ENCODE results near the gene OTUB1.
A peak's percentile ranks its signal among the peaks of the same experiment; 100 is the strongest.

Gene OTUB1

DNA sequence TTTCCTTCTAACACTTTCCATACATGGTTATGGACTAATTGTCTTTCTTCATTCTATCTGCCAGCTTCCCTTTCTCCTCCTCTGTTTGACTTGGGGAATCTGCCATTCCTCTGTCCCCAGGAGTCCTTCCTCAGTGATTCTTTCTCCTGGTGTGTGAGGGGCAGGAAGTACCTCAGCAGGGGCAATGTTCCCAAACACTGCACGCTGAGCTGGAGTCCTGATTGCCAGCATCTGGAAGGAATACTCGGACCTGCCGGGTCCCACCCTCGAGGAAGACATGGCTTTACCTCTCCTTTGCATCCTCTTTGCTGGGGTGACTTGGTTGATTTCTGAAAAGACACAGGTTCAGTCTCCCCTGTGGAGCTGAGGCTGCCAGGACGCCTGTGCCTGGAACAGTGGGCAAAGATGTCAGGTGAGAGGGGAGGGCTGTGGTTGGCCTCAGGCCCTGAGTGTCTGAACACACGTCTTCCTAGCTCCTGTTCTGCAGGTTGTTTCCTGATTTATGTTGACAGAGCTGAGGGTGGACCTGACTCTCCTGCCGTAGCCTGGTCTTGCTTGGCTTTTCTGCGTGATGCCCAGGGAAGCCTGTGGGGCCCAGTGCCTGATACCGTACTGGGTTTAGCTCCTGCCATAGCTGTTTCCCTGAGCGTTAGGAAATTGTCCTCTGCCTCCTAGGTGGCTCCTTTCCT, 7.5 kb upstream of the OTUB1 start:
- Histone ChIP-seq H3K36me3 (replicated peaks; ENCODE audit: insufficient read depth, low read length) (no peaks in the 10 kb centered on the region), H3F3A (ENCODE audit: insufficient read depth, low read length) (no peaks in the 10 kb centered on the region), H3K4me3 (ENCODE audit: low read length) (no peak overlapping the region), H3K27me3 (replicated peaks; ENCODE audit: insufficient read depth, low read length) (no peaks in the 10 kb centered on the region), H3K9me3 (replicated peaks; ENCODE audit: insufficient read depth, low read length) (no peaks in the 10 kb centered on the region), H3K9ac (ENCODE audit: low read length) (no peak overlapping the region), H2AFZ (ENCODE audit: low read length) (no peak overlapping the region), H3K79me2 (ENCODE audit: low read length) (peaks cover 48% of the 10 kb centered on the region), H3K4me2 (ENCODE audit: low read depth, low read length) (no peak overlapping the region), H3K9me2 (replicated peaks; ENCODE audit: insufficient read depth, low read length) (no peaks in the 10 kb centered on the region), H3K4me1 (ENCODE audit: low read length) (0 out of 2 replicates have a peak, but pooled peaks cover 5% of the 10 kb centered on the region), H4K20me1 (ENCODE audit: insufficient read depth, low read length) (no peaks in the 10 kb centered on the region), H3K27ac (ENCODE audit: low read length) (no peak overlapping the region)
- no peak for DNase-seq
- no peak for TF ChIP-seq EZH2phosphoT487 (IDR thresholded peaks at IDR 0.05; ENCODE audit: low read length)
- TF ChIP-seq, protein P1, sequence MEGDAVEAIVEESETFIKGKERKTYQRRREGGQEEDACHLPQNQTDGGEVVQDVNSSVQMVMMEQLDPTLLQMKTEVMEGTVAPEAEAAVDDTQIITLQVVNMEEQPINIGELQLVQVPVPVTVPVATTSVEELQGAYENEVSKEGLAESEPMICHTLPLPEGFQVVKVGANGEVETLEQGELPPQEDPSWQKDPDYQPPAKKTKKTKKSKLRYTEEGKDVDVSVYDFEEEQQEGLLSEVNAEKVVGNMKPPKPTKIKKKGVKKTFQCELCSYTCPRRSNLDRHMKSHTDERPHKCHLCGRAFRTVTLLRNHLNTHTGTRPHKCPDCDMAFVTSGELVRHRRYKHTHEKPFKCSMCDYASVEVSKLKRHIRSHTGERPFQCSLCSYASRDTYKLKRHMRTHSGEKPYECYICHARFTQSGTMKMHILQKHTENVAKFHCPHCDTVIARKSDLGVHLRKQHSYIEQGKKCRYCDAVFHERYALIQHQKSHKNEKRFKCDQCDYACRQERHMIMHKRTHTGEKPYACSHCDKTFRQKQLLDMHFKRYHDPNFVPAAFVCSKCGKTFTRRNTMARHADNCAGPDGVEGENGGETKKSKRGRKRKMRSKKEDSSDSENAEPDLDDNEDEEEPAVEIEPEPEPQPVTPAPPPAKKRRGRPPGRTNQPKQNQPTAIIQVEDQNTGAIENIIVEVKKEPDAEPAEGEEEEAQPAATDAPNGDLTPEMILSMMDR (IDR thresholded peaks at IDR 0.05; ENCODE audit: low read length) = no peak
- no peak for TF ChIP-seq EZH2 (optimal IDR thresholded peaks at IDR 0.05; ENCODE audit: low read depth, low read length)

DNA sequence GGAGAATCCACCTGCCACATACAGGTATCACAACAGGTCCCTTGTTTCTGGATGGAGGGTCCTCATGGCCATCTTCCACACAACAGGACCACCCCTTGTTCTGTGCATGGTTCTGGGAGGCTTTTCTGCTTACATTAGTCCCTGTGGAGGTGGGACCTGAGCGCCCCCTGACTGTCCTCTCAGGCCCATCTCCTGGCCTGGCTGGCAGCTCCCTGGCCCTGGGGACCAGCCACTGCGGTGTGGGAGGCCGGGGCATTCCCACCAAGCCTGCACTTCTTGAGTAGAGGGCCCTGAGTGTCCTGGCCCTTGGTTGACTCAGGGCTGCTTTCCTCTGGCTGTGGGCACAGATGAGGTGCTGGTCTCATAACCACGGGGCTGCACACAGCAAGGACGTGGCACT, 6.8 kb upstream of the OTUB1 start:
- Histone ChIP-seq H3K4me2 (ENCODE audit: low read depth, low read length) (no peak overlapping the region), H4K20me1 (ENCODE audit: insufficient read depth, low read length) (no peaks in the 10 kb centered on the region), H3K36me3 (replicated peaks; ENCODE audit: insufficient read depth, low read length) (no peaks in the 10 kb centered on the region), H3K79me2 (ENCODE audit: low read length) (peaks cover 47% of the 10 kb centered on the region), H3K9me2 (replicated peaks; ENCODE audit: insufficient read depth, low read length) (no peaks in the 10 kb centered on the region), H3K27ac (ENCODE audit: low read length) (no peak overlapping the region), H3K27me3 (replicated peaks; ENCODE audit: insufficient read depth, low read length) (no peaks in the 10 kb centered on the region), H2AFZ (ENCODE audit: low read length) (no peak overlapping the region), H3K9me3 (replicated peaks; ENCODE audit: insufficient read depth, low read length) (no peaks in the 10 kb centered on the region), H3K4me1 (ENCODE audit: low read length) (0 out of 2 replicates have a peak, but pooled peaks cover 5% of the 10 kb centered on the region), H3F3A (ENCODE audit: insufficient read depth, low read length) (no peaks in the 10 kb centered on the region), H3K4me3 (ENCODE audit: low read length) (no peak overlapping the region), H3K9ac (ENCODE audit: low read length) (no peak overlapping the region)
- no peak for DNase-seq
- TF ChIP-seq EZH2 (optimal IDR thresholded peaks at IDR 0.05; ENCODE audit: low read depth, low read length) (no peak), EZH2phosphoT487 (IDR thresholded peaks at IDR 0.05; ENCODE audit: low read length) (no peak)
- TF ChIP-seq, protein P1 (IDR thresholded peaks at IDR 0.05; ENCODE audit: low read length) = no peak

DNA sequence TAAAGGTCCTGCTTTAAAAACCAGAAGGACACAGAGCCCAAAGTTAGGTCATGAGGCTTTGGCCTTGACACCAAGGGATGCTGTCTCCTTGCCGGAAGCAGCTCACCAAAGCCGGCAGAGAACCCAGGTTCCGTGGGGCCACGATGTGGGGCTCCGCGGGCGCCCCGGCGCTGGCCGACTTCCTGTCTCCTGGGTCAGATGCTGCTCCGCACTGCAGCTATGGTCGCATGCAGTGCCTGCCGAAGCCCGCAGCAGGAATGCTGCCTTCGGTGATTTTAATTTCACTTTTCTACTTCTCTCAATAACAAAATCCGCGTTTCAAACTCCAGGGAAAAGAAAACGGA, 454 bp upstream of the OTUB1 start:
- Histone ChIP-seq H3K79me2 (ENCODE audit: low read length) (peaks cover 39% of the 10 kb centered on the region), H3K4me1 (ENCODE audit: low read length) (peaks cover 8% of the 10 kb centered on the region), H2AFZ (ENCODE audit: low read length) (peak overlapping the region; percentile 93), H3K4me2 (ENCODE audit: low read depth, low read length) (peak overlapping the region; percentile 77), H3K27me3 (replicated peaks; ENCODE audit: insufficient read depth, low read length) (no peaks in the 10 kb centered on the region), H3K9ac (ENCODE audit: low read length) (peak overlapping the region; percentile 70; the same call in 1 of the 2 replicates), H3K4me3 (ENCODE audit: low read length) (peak overlapping the region; percentile 82), H3K27ac (ENCODE audit: low read length) (peak overlapping the region; percentile 40; the same call in 1 of the 2 replicates), H3K36me3 (replicated peaks; ENCODE audit: insufficient read depth, low read length) (no peaks in the 10 kb centered on the region), H4K20me1 (ENCODE audit: insufficient read depth, low read length) (no peaks in the 10 kb centered on the region), H3K9me3 (replicated peaks; ENCODE audit: insufficient read depth, low read length) (no peaks in the 10 kb centered on the region), H3K9me2 (replicated peaks; ENCODE audit: insufficient read depth, low read length) (no peaks in the 10 kb centered on the region), H3F3A (ENCODE audit: insufficient read depth, low read length) (no peaks in the 10 kb centered on the region)
- TF ChIP-seq, protein P1 (IDR thresholded peaks at IDR 0.05; ENCODE audit: low read length) = no peak
- no peak for TF ChIP-seq EZH2phosphoT487 (IDR thresholded peaks at IDR 0.05; ENCODE audit: low read length)
- no peak for TF ChIP-seq EZH2 (optimal IDR thresholded peaks at IDR 0.05; ENCODE audit: low read depth, low read length)
- peak; percentile 57 for DNase-seq
